GM12878 (cell line): ENCODE results near the gene TFCP2. TPM values are rescaled to one million over a fixed set of nuclear protein-coding genes. Genes with fewer than 3 reads are reported as not detected.

Experiments used
- ATAC-seq: fragments of 200-7000 bp; cut with Tn5 transposase; 3 replicates; pipeline ENCODE4 v1.9.1; 2020; ENCODE audit warnings: mild to moderate bottlenecking, moderate library complexity
- BruUV-seq: library from RNA; stranded (reverse); fragments of 400-500 nt; replicated peaks from 2 replicates; lab custom pipeline; 2021; lab: Mats Ljungman, UMichigan
- CTCF ChIA-PET: fragments of 300-600 bp; sonication (Branson Sonifier 250); formaldehyde crosslinking; extraction: SDS; loops from one replicate; lab custom pipeline; 2021; ENCODE audit warnings: inconsistent platforms; lab: Yijun Ruan, JAX
- POLR2A ChIA-PET: fragments of 350-600 bp; formaldehyde crosslinking; extraction: SDS; loops from one replicate; lab custom pipeline; 2021; ENCODE audit warnings: inconsistent platforms; lab: Charles Lee
- RAD21 ChIA-PET: fragments of 300-600 bp; sonication (Branson Sonifier 250); formaldehyde crosslinking; loops from one replicate; lab custom pipeline; 2023; ENCODE audit warnings: antibody characterized with exemption; ENCODE audit not compliant: unreplicated experiment; lab: Charles Lee
- SMC1A ChIA-PET: fragments of 300-600 bp; sonication (Branson Sonifier 250); formaldehyde crosslinking; loops from one replicate; lab custom pipeline; 2023; ENCODE audit not compliant: unreplicated experiment, uncharacterized antibody; lab: Charles Lee
- DNase-seq: peaks from one replicate; pipeline ENCODE4 v3.0.0-alpha.2; 2011; ENCODE audit warnings: low read depth, low spot score
- FAIRE-seq: peaks from 3 replicates; lab custom pipeline; 2011; peaks lifted over from hg19 to GRCh38; lab: Jason Lieb, UNC
- H2AFZ ChIP-seq: 2 replicates; pipeline ENCODE4 v1.6.0; 2011; ENCODE audit warnings: low read depth, low read length, control low read depth; ENCODE audit not compliant: control insufficient read depth
- H3K27ac ChIP-seq: 2 replicates; pipeline ENCODE4 v1.5.1; 2011; ENCODE audit warnings: control low read depth; ENCODE audit not compliant: control insufficient read depth, insufficient read depth
- H3K27me3 ChIP-seq, 2 experiments: replicated peaks in 1 of 2; 2 replicates each; pipeline versions ENCODE4 v1.6.0 to v1.6.1; 2011; ENCODE audit warnings: low read length in 1 of 2; ENCODE audit not compliant: control insufficient read depth in 2 of 2, insufficient read depth in 2 of 2
- H3K36me3 ChIP-seq, 2 experiments: 2 replicates each; pipeline ENCODE4 v1.5.1; 2011; ENCODE audit warnings: low read length in 1 of 2; ENCODE audit not compliant: control insufficient read depth in 2 of 2, insufficient read depth in 2 of 2
- H3K4me1 ChIP-seq: 2 replicates; pipeline ENCODE4 v1.6.1; 2011; ENCODE audit warnings: mild to moderate bottlenecking, low read length, moderate library complexity, mixed read lengths; ENCODE audit not compliant: control insufficient read depth, insufficient read depth
- H3K4me2 ChIP-seq: 2 replicates; pipeline ENCODE4 v1.6.0; 2011; ENCODE audit warnings: control low read depth; ENCODE audit not compliant: control insufficient read depth, insufficient read depth
- H3K4me3 ChIP-seq: fragments of 200-600 bp; sonication (generic); 2 replicates; pipeline ENCODE4 v1.5.1; 2016
- H3K79me2 ChIP-seq: 2 replicates; pipeline ENCODE4 v1.6.0; 2011; ENCODE audit warnings: low read length; ENCODE audit not compliant: control insufficient read depth, insufficient read depth
- H3K9ac ChIP-seq: 2 replicates; pipeline ENCODE4 v1.8.0; 2011; ENCODE audit warnings: low read length, control low read depth, mixed read lengths; ENCODE audit not compliant: control insufficient read depth, insufficient read depth
- H3K9me3 ChIP-seq: replicated peaks from 3 replicates; pipeline ENCODE4 v1.5.1; 2011; ENCODE audit warnings: mild to moderate bottlenecking, low read length; ENCODE audit not compliant: control insufficient read depth, insufficient read depth
- H4K20me1 ChIP-seq: 2 replicates; pipeline ENCODE4 v1.6.0; 2011; ENCODE audit not compliant: control insufficient read depth, insufficient read depth
- ATF7 ChIP-seq: fragments of 450-650 bp; IDR thresholded peaks from 2 replicates; pipeline ENCODE4 v1.6.1; 2016; ENCODE audit warnings: low read depth, mild to moderate bottlenecking
- CHD1 ChIP-seq: IDR thresholded peaks from 2 replicates; pipeline ENCODE4 v1.6.1; 2012; ENCODE audit warnings: low read depth, low read length, improper control_type of control experiment
- CUX1 ChIP-seq: IDR thresholded peaks from 2 replicates; pipeline ENCODE4 v1.6.1; 2012; ENCODE audit warnings: improper control_type of control experiment, low read depth, low read length; ENCODE audit not compliant: insufficient replicate concordance
- JUND ChIP-seq: IDR thresholded peaks from 2 replicates; pipeline ENCODE4 v1.6.1; 2012; ENCODE audit warnings: low read depth, mild to moderate bottlenecking, low read length, improper control_type of control experiment, moderate library complexity
- WGBS: methylation state at CpG from one replicate; pipeline ENCODE4 v1.1.6; 2016; ENCODE audit warnings: low lambda C conversion rate; ENCODE audit not compliant: insufficient replicate concordance, insufficient coverage; ENCODE audit errors: missing lambda C conversion rate; 5-methylcytosine and 5-hydroxymethylcytosine counted together
- in situ Hi-C: fragments of 300-500 bp; cut with MboI; formaldehyde crosslinking; loops from 9 replicates; pipeline ENCODE4 v1.14.3; 2018; ENCODE audit warnings: mixed read lengths
- intact Hi-C: fragments of 100-400 bp; cut with micrococcal nuclease; formaldehyde crosslinking; loops from one replicate; pipeline ENCODE4 v1.14.2; 2022; ENCODE audit not compliant: unreplicated experiment
- polyA plus RNA-seq, 11 experiments: library from polyadenylated mRNA; depleted of rRNA in 4 of 11; unstranded in 6 of 11; stranded (reverse) in 5 of 11; fragments of >200 nt; fragmentation: Nextera tagmentation in 4 of 11; fragmentation: Illumina TruSeq in 1 of 11; extraction: Ambion mirVana in 4 of 11; extraction: Trizol in 1 of 11; gene quantifications; 1 replicate in 1 of 11; 2 replicates in 10 of 11; pipeline versions ENCODE4 v1.2.1 to v1.2.3, GENCODE V29; 2011 to 2016; ENCODE audit warnings: inconsistent platforms in 2 of 11, missing spikeins in 2 of 11, low read depth in 1 of 11
- total RNA-seq, 4 experiments: library from RNA; depleted of rRNA in 3 of 4; stranded (reverse); fragments of >200 nt in 3 of 4; fragmentation: Illumina TruSeq in 1 of 4; extraction: Trizol in 1 of 4; gene quantifications; 2 replicates each; pipeline versions ENCODE4 v1.2.1 to v1.2.3, GENCODE V29; 2013 to 2021
- TF ChIP-seq, protein P1 (sequence below): fragments of 450-650 bp; IDR thresholded peaks from 2 replicates; pipeline ENCODE4 v1.6.1; 2016; ENCODE audit warnings: mild to moderate bottlenecking

The TFCP2 gene
- total and polyA plus RNA-seq, 10 of the 15 experiments (the other 5 are each of a cell fraction or from before 2014, with no cell fraction given): 5.8 to 29.7 (median 14.2) TPM

- ChIA-PET POLR2A (no interaction called here), CTCF (interaction anchor here (0.6 kb wide), 1 partner anchor 619 kb away, joined by 3 read pairs; no protein-coding TSS in a partner anchor), RAD21 (no interaction called here), SMC1A (interaction anchor here (0.7 kb wide), 1 partner anchor 40 kb away, joined by 3 read pairs; no protein-coding TSS in a partner anchor)
- in situ Hi-C loops (no loop called here), intact Hi-C loops (no loop called here)
- Histone ChIP-seq H3K9me3 (no peaks in the 10 kb centered on the region), H3K27ac (no peak overlapping the region), H3K4me2 (no peak overlapping the region), H3K9ac (no peak overlapping the region), H3K4me1 (no peaks in the 10 kb centered on the region), H3K27me3 (no peaks in the 10 kb centered on the region), H3K36me3 (peaks cover 0 to under 1% of the 10 kb centered on the region in 2 experiments; a peak in 1 of 4 replicates), H2AFZ (no peak overlapping the region), H3K4me3 (no peak overlapping the region), H4K20me1 (no peaks in the 10 kb centered on the region), H3K79me2 (peaks cover 1% of the 10 kb centered on the region; the same call in 1 of the 2 replicates)
- 96% methylated on average over 5 of the region's 5 CpGs for WGBS
- DNase-seq (no peak), ATAC-seq (no peak), FAIRE-seq (no peak)
- TF ChIP-seq, protein P1, sequence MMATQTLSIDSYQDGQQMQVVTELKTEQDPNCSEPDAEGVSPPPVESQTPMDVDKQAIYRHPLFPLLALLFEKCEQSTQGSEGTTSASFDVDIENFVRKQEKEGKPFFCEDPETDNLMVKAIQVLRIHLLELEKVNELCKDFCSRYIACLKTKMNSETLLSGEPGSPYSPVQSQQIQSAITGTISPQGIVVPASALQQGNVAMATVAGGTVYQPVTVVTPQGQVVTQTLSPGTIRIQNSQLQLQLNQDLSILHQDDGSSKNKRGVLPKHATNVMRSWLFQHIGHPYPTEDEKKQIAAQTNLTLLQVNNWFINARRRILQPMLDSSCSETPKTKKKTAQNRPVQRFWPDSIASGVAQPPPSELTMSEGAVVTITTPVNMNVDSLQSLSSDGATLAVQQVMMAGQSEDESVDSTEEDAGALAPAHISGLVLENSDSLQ: no peak
- TF ChIP-seq CHD1: no peak
- BruUV-seq: no TSS peak
These were observed 40.2 kb downstream of the TFCP2 start for GRCh38 chr12:51132693-51133092.

DNA sequence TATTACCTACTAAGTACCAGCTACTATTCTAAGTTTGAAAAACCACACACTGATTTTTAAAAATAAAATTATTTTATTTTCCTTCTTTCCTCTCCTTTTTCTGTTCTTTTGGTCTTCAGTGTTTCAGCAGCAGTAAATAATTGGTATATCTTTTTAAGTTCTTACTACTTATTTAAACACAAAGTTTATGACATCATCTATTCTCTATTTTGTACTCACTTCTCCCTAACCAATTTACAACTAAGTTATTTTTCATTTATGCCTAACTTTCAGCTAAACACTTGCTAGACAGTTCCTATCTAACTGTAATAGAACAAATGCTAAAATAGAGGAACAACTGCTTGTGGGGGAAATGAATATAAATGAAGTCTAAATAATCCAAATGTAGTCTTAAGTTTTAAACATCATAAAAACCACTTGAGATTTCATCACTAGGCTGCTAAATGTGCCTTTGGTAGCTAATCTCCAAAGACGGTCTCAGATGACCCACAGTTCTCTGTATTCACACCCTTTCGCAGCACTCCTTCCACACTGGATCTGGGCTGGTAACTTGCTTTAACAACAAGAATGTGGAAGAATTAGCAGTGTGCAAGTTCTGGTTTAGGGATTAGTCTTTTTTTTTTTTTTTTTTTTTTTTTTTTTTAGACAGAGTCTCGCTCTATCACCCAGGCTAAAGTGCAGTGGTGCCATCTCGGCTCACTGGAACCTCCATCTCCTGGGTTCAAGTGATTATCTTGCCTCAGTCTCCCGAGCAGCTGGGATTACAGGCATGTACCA is 41.0 kb downstream of the TFCP2 start:
- Histone ChIP-seq H3K27me3 (no peaks in the 10 kb centered on the region), H3K79me2 (peaks cover 1% of the 10 kb centered on the region; the same call in 1 of the 2 replicates), H3K27ac (no peak overlapping the region), H3K9ac (no peak overlapping the region), H3K36me3 (no peaks in the 10 kb centered on the region; a peak in 1 of 4 replicates), H3K4me1 (no peaks in the 10 kb centered on the region), H3K4me2 (no peak overlapping the region), H3K4me3 (no peak overlapping the region), H2AFZ (no peak overlapping the region), H4K20me1 (no peaks in the 10 kb centered on the region), H3K9me3 (no peaks in the 10 kb centered on the region)
- no peak for ATAC-seq
- ChIA-PET POLR2A (interaction anchor here (0.6 kb wide), 1 partner anchor 1016 kb away, joined by 3 read pairs; no protein-coding TSS in a partner anchor), RAD21 (no interaction called here), CTCF (interaction anchor here (0.6 kb wide), 1 partner anchor 32 kb away, joined by 3 read pairs; no protein-coding TSS in a partner anchor), SMC1A (interaction anchor here (1.0 kb wide), 1 partner anchor 8 kb away, joined by 5 read pairs; no protein-coding TSS in a partner anchor)
- DNase-seq: no peak
- no TSS peak for BruUV-seq
- WGBS: 98% methylated on average over 4 of the region's 5 CpGs
- intact Hi-C loops (no loop called here), in situ Hi-C loops (no loop called here)
- no peak for FAIRE-seq
- TF ChIP-seq JUND: no peak
- no peak for TF ChIP-seq CUX1
- TF ChIP-seq ATF7: peak; percentile 74
